ENCODE measurements around the gene EXO1. TPM values are rescaled to one million over a fixed set of nuclear protein-coding genes. Genes with fewer than 3 reads are reported as not detected.
"Not testable (repeated sequence)": the region's sequence is repeated elsewhere in the genome, so short reads cannot be mapped to it uniquely, and the experiment has no call there.

The EXO1 gene
- total RNA-seq, 1 experiment from 2014 or later, result 46.6 TPM

DNA sequence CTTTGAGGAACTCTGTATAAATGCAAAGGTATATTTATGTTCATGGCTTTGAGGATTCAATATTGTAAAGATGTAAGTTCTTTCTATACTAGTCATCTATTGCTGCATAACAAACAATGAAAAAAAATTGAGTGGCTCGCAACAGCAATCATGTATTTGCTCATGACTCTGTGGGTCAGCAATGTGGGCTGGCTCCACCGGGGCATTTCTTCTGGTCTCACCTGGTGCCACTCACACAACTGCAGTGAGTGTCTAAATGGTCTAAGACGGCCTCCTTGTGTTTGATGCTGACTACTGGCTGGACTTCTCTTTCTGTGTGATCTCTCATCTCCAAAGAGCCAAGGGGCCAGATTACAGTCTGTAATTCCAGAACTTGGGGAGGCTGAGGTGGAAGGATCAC lies 45.1 kb upstream of the EXO1 start:
- intact Hi-C loops (cut with micrococcal nuclease; ENCODE audit: unreplicated experiment), result no loop called here
- Histone ChIP-seq H3K9me3 (ENCODE audit: low read depth, low read length, poor library complexity, severe bottlenecking) (no peaks in the 10 kb centered on the region), H3K27ac (ENCODE audit: low read depth, low read length, poor library complexity, severe bottlenecking) (no peak overlapping the region), H3K4me1 (ENCODE audit: insufficient read depth, low read length, poor library complexity, severe bottlenecking) (no peaks in the 10 kb centered on the region), H3K36me3 (ENCODE audit: insufficient read depth, low read length, poor library complexity, severe bottlenecking) (no peaks in the 10 kb centered on the region), H3K27me3 (replicated peaks; ENCODE audit: insufficient read depth, low read depth, low read length, poor library complexity) (no peaks in the 10 kb centered on the region), H3K4me3 (ENCODE audit: low read depth, low read length, poor library complexity, severe bottlenecking) (no peak overlapping the region)
- DNase-seq (ENCODE audit: low spot score), result no peak
- ChIA-PET CTCF (no interaction called here), POLR2A (ENCODE audit: low non-redundant PET) (no interaction called here)
- no TSS peak for BruUV-seq (replicated peaks)
- TF ChIP-seq EZH2 (IDR thresholded peaks at IDR 0.05; ENCODE audit: borderline replicate concordance, low read depth, low read length, poor library complexity, severe bottlenecking), result no peak
- TF ChIP-seq, protein P1, sequence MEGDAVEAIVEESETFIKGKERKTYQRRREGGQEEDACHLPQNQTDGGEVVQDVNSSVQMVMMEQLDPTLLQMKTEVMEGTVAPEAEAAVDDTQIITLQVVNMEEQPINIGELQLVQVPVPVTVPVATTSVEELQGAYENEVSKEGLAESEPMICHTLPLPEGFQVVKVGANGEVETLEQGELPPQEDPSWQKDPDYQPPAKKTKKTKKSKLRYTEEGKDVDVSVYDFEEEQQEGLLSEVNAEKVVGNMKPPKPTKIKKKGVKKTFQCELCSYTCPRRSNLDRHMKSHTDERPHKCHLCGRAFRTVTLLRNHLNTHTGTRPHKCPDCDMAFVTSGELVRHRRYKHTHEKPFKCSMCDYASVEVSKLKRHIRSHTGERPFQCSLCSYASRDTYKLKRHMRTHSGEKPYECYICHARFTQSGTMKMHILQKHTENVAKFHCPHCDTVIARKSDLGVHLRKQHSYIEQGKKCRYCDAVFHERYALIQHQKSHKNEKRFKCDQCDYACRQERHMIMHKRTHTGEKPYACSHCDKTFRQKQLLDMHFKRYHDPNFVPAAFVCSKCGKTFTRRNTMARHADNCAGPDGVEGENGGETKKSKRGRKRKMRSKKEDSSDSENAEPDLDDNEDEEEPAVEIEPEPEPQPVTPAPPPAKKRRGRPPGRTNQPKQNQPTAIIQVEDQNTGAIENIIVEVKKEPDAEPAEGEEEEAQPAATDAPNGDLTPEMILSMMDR (conservative IDR thresholded peaks at IDR 0.05; ENCODE audit: low read depth, low read length), result no peak

DNA sequence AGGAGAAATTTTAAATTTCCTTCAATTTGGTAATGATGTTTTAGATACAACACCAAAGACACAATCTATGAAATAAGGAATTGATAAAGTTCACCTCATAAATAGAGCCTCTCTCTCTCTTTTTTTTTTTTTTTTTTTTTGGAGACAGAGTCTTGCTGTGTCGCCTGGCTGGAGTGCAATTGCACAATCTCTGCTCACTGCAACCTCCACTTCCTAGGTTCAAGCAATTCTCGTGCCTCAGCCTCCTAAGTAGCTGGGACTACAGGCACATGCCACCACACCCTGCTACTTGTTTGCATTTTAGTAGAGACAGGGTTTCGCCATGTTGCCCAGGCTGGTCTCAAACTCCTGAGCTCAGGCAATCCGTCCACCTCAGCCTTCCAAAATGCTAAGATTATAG lies 43.3 kb upstream of the EXO1 start:
- H3K4me1 ChIP-seq (ENCODE audit: insufficient read depth, low read length, poor library complexity, severe bottlenecking); CTCF ChIA-PET; intact Hi-C loops (cut with micrococcal nuclease; ENCODE audit: unreplicated experiment); BruUV-seq (replicated peaks); H3K27me3 ChIP-seq (replicated peaks; ENCODE audit: insufficient read depth, low read depth, low read length, poor library complexity); DNase-seq (ENCODE audit: low spot score); H3K36me3 ChIP-seq (ENCODE audit: insufficient read depth, low read length, poor library complexity, severe bottlenecking); H3K4me3 ChIP-seq (ENCODE audit: low read depth, low read length, poor library complexity, severe bottlenecking); H3K27ac ChIP-seq (ENCODE audit: low read depth, low read length, poor library complexity, severe bottlenecking); POLR2A ChIA-PET (ENCODE audit: low non-redundant PET); H3K9me3 ChIP-seq (ENCODE audit: low read depth, low read length, poor library complexity, severe bottlenecking): not testable (repeated sequence)

DNA sequence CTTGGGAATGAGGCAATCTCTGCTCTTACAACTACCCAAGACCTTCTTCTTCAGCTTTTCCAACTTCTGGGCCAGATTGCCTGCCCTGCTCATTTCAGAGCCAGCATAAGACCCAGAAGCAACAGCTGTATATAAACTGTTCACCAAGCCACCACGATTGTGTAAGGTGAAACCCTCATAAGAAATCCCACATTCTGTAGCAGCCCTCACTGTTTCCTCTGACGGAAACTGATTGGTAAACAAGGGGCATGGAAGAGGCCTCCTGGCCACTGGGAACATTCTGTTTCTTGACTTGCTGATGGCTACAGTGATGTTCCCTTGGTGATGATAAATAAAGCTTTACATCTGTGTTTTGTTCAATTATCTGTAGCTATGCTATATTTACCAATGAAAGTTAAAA lies 39.7 kb upstream of the EXO1 start:
- Histone ChIP-seq H3K27me3 (replicated peaks; ENCODE audit: insufficient read depth, low read depth, low read length, poor library complexity) (no peaks in the 10 kb centered on the region), H3K4me1 (ENCODE audit: insufficient read depth, low read length, poor library complexity, severe bottlenecking) (no peaks in the 10 kb centered on the region), H3K9me3 (ENCODE audit: low read depth, low read length, poor library complexity, severe bottlenecking) (no peaks in the 10 kb centered on the region), H3K36me3 (ENCODE audit: insufficient read depth, low read length, poor library complexity, severe bottlenecking) (no peaks in the 10 kb centered on the region), H3K27ac (ENCODE audit: low read depth, low read length, poor library complexity, severe bottlenecking) (no peak overlapping the region), H3K4me3 (ENCODE audit: low read depth, low read length, poor library complexity, severe bottlenecking) (no peak overlapping the region)
- ChIA-PET POLR2A (ENCODE audit: low non-redundant PET) (no interaction called here), CTCF (no interaction called here)
- BruUV-seq (replicated peaks), result no TSS peak
- intact Hi-C loops (cut with micrococcal nuclease; ENCODE audit: unreplicated experiment), result no loop called here
- TF ChIP-seq, protein P1 (conservative IDR thresholded peaks at IDR 0.05; ENCODE audit: low read depth, low read length), result no peak
- no peak for TF ChIP-seq EZH2 (IDR thresholded peaks at IDR 0.05; ENCODE audit: borderline replicate concordance, low read depth, low read length, poor library complexity, severe bottlenecking)
- DNase-seq (ENCODE audit: low spot score), result no peak

DNA sequence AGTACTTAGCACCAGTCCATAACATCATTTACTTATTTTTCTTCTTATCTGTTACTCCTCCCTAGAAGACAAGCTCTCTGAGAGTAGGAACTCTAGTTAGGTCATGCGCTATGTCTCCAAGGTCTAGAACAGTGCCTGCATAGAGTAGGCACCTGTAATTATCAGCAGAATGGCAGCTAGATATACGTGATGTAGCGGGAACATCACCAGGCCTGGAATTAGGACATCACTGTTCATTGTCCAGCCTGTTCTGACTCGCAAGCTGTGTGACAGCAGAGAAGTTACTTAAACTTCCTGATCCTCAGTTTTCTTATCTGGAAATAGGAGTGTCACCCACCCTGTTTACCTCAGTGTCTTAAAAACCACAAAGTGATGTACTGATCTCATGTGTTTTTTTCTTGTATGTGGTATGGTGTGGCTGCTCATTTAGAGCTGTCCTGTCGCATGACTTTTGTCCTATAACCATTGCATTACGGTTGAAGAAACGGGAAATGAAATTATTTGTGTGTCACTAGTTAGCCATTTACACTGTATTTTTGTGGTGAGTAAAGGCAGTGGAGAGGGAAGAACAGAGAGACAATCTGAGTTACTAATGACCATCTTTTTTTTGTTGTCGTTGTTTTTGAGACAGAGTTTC lies 37.1 kb upstream of the EXO1 start:
- no peak for DNase-seq (ENCODE audit: low spot score)
- BruUV-seq (replicated peaks), result no TSS peak
- Histone ChIP-seq H3K4me1 (ENCODE audit: insufficient read depth, low read length, poor library complexity, severe bottlenecking) (no peaks in the 10 kb centered on the region), H3K27ac (ENCODE audit: low read depth, low read length, poor library complexity, severe bottlenecking) (no peak overlapping the region), H3K36me3 (ENCODE audit: insufficient read depth, low read length, poor library complexity, severe bottlenecking) (no peaks in the 10 kb centered on the region), H3K9me3 (ENCODE audit: low read depth, low read length, poor library complexity, severe bottlenecking) (no peaks in the 10 kb centered on the region), H3K27me3 (replicated peaks; ENCODE audit: insufficient read depth, low read depth, low read length, poor library complexity) (no peaks in the 10 kb centered on the region), H3K4me3 (ENCODE audit: low read depth, low read length, poor library complexity, severe bottlenecking) (no peak overlapping the region)
- POLR2A ChIA-PET (ENCODE audit: low non-redundant PET), result no interaction called here
- intact Hi-C loops (cut with micrococcal nuclease; ENCODE audit: unreplicated experiment), result no loop called here
- no peak for TF ChIP-seq EZH2 (IDR thresholded peaks at IDR 0.05; ENCODE audit: borderline replicate concordance, low read depth, low read length, poor library complexity, severe bottlenecking)
- TF ChIP-seq, protein P1 (conservative IDR thresholded peaks at IDR 0.05; ENCODE audit: low read depth, low read length), result no peak
- CTCF ChIA-PET, result no interaction called here
